ENCODE measurements around the gene TBXAS1. TPM values are rescaled to one million over a fixed set of nuclear protein-coding genes. Genes with fewer than 3 reads are reported as not detected.

The TBXAS1 gene
- 6.0 and 7.2 TPM in 2 replicates for total RNA-seq

- intact Hi-C loops (cut with micrococcal nuclease) = loop anchor here (2.0 kb wide), 1 partner anchor 182 kb away; no protein-coding TSS in a partner anchor
These were observed at the start of gene TBXAS1 for GRCh38 chr7:139829025-139829774. Gene TBXAS1, plus strand, starts transcription at chr7:139829264. Its CDS starts 127 bp downstream, at chr7:139829391.

DNA sequence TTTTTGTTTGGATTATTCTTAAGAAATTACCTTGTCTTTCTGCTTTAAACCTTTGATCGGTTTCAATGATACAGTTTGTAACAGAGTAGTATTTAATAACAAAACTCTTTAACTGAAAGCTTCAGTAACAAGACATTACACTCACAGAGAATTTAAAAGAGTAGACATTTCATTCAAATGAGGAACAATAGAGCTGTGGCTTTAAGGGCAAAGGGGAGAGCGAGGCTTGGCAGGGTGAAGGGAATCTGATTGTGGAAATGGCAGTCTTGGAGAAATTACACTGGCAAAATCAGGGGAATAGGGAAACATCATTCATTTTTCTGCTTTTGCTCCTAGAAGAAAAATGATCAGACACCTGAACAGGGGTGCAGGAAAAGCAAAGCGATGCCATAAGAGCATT lies 46.1 kb upstream of the TBXAS1 start:
- intact Hi-C loops (cut with micrococcal nuclease) = no loop called here

- intact Hi-C loops (cut with micrococcal nuclease) = no loop called here
These were observed 45.2 kb upstream of the TBXAS1 start for GRCh38 chr7:139783647-139784385.

DNA sequence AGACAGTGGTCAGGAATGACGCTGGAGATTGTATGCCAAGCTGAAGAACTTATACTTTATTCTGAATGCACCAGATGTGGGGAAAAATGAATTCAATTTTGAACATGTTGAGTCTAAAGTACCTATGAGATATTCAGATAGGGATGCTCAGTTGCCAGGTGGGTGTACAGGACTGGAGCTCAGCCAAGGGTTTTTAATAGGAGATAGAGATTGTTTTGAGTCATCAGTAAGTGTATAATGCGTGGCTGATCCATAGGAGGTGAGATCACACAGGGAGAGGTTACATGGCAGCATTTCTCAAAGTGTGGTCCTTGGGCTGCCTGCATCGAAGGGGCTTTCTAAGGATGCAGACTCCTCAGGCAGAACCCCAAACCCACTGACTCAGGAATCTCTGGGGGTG lies 44.4 kb upstream of the TBXAS1 start:
- intact Hi-C loops (cut with micrococcal nuclease) = no loop called here

GRCh38 chr7:139791316-139791715 lies 37.7 kb upstream of the TBXAS1 start:
- intact Hi-C loops (cut with micrococcal nuclease) = no loop called here

- intact Hi-C loops (cut with micrococcal nuclease) = no loop called here
These were observed 31.5 kb upstream of the TBXAS1 start for GRCh38 chr7:139797607-139798006.

GRCh38 chr7:139798221-139798620 lies 30.8 kb upstream of the TBXAS1 start:
- intact Hi-C loops (cut with micrococcal nuclease) = no loop called here

GRCh38 chr7:139798892-139799291 lies 30.2 kb upstream of the TBXAS1 start:
- intact Hi-C loops (cut with micrococcal nuclease) = no loop called here

DNA sequence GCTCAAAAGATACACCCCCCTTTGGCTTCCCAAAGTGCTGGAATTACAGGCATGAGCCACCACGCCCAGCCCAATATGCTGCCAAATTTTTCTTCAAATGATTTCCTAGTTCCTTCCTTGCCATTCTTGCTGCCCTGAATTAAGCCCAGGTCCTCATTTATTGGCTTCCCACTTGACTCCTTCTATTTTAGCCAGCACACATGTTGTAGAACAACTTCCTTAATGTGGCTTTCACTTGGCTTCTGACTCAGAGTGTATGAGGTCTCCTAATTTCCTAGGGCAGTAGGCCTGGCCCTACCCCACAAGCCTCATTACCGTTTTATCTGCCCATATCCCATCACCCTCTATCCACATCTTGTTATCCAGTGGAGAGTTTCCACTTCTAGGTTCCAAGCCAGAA lies 29.5 kb upstream of the TBXAS1 start:
- intact Hi-C loops (cut with micrococcal nuclease) = no loop called here

GRCh38 chr7:139804571-139804970 lies 24.5 kb upstream of the TBXAS1 start:
- intact Hi-C loops (cut with micrococcal nuclease) = no loop called here

DNA sequence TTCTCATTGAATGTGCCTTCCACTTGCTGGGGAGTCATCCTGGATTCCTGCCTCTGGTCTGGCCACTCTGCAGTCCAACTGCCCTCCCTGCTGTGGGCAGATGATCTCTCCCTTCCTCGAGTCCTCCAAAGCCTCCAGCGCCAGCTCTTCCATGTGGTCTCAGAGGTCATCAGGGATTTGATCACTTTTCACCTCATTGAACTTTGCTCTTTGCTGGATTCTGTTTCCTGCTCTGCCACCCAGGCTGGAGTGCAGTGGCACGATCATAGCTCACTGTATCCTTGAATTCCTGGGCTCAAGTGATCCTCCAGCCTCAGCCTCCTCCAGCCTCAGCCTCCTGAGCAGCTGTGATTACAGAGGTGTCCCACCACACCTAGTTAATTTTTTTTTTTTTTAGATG lies 22.1 kb upstream of the TBXAS1 start:
- intact Hi-C loops (cut with micrococcal nuclease) = no loop called here

DNA sequence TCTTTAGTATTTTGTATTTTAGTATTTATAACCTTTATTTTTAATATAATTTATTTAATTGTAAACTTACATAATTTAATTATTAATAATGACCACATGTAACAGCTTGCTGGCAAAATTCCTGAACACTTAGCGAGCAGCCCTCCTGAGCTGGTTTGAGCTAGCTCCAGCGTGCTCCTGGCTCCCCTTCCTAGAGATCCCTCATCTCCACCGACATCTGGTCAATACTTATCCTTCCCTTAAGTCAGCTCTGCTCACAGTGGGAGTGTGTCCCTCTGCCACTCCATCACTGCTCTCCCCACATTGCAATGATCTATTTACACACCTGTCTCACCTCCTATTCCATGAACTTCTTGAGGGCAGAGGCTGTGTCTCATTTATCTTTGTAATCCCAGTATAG lies 20.6 kb upstream of the TBXAS1 start:
- intact Hi-C loops (cut with micrococcal nuclease) = no loop called here

DNA sequence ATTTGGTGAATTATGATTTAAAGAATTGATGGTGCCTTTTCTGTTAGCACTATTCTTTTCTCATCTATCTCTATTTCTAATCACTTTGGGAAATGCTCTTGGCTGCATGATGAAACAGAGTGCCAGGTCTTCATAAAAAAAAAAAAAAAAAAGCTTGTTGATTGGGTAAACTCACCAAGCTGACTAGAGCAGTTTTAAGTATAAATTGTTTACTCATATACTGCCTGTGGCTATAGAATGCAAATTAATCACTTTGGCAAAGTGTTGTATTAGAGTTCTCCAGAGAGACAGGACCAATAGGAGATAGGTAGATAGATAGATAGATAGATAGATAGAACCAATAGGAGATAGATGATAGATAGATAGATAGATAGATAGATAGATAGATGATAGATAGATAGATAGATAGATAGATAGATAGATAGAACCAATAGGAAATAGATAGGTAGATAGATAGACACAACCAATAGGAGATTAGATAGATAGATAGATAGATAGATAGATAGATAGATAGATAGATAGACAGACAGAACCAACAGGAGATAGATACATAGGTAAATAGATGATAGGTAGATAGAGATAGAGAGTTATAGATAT lies 20.1 kb upstream of the TBXAS1 start:
- intact Hi-C loops (cut with micrococcal nuclease) = no loop called here

DNA sequence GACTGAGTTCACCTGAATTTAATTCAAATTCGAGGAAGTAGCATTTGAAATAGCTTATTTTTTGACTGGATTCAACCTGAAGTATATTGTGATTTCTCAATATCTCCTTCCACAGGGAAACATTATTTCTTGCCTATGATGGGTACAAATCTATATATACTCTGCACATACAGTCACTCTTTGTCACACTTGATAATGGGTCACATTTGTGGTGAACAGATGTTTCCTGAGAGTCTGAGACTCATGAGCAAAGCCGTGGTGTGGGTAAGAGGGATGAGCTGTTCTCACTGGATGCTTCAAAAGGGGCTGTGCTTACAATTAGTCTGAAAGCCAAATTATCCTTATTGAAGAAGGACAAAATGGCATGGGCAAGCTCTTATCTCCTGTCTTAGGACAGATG lies 18.0 kb upstream of the TBXAS1 start:
- intact Hi-C loops (cut with micrococcal nuclease) = loop anchor here (1.0 kb wide), 1 partner anchor 31 kb away; no protein-coding TSS in a partner anchor

GRCh38 chr7:139813151-139813550 lies 15.9 kb upstream of the TBXAS1 start:
- intact Hi-C loops (cut with micrococcal nuclease) = no loop called here

DNA sequence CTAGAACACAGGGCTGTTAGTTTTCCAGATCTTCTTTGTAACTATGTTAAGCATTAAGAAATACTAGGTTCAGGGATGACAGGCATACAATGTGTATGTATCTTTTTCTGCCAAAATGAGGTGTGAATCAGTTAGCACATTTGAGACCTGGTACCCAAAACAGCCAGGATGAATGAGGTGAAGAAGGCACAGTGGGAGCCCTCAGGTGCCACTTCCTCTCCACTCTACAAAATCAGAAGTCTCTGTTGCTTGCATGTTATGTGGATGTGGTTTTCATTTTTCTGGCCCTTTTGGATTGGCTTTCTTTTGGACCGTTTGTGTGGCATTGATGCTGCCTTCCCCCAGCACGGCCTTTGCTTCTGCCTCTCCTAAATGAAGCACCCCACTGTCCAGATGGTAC lies 15.4 kb upstream of the TBXAS1 start:
- intact Hi-C loops (cut with micrococcal nuclease) = no loop called here

DNA sequence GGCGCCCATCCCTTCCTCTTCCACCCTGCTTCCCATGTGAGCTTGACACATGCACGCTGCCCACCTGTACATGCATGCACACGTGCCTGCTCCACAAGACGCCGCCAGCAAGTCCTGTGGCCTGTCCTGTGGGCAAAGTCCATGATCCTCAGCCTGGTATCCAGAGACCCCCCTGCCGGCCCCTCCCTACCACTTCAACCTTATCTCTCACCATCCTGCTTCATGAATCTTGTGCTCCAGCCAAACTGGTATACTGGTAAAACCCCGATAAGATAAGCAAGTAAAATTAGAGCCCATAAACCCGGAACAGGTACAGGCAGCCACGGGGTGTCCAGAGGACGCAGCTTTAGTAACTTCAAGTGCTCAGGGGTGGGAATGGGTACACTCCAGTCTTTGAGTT lies 11.8 kb upstream of the TBXAS1 start:
- intact Hi-C loops (cut with micrococcal nuclease) = no loop called here

- intact Hi-C loops (cut with micrococcal nuclease) = no loop called here
These were observed 9.0 kb upstream of the TBXAS1 start for GRCh38 chr7:139820089-139820488.

DNA sequence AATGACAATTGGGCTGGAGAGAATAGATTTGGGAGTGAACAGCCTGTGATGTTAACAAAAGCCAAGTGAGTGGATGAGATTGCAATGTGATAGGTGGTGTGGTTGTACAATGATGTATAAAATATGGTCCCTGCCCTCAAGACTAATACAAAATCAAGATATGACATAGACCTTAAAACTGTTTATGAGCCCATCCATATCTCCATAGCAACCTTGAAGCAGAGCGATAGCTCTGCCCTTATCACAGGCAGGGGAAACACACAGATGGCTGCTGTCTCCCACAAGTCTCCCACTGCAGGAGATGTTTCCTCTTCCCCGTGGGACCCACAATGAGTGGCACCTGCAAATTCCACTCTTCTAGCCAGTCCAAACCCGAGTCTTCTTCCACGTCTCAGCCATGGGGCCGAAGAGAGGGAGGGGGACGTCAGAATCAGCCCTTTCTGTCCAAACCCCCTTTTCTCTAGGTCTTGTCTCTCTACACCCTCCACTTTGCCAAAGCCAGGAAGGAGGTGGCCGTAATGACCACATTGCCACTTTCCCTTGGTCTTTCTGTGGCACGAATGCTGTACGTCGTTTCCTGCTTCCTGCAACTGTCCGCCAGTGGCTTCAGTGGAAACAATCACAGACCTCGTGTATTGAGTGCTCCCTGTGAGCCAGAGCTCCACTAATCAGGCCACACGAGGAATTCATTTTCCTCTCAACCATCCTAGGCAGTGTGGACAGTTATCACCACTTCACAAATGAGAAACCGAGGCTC lies 7.5 kb upstream of the TBXAS1 start:
- intact Hi-C loops (cut with micrococcal nuclease) = no loop called here

GRCh38 chr7:139822855-139823254 lies 6.2 kb upstream of the TBXAS1 start:
- intact Hi-C loops (cut with micrococcal nuclease) = no loop called here

- intact Hi-C loops (cut with micrococcal nuclease) = no loop called here
These were observed 5.0 kb upstream of the TBXAS1 start for GRCh38 chr7:139823959-139824521.

Data from T-helper 1 cell treated with Interleukin-12 subunit alpha and Interleukin-12 subunit beta and Interleukin-4 antibody, amounts not matched to agents 30 ng/mL and 1 ng/mL, for 36 hours (primary cell).